Upper lobe of left lung (tissue), 6 donors: ENCODE results near the gene DENND2C. TPM values are rescaled to one million over a fixed set of nuclear protein-coding genes. Genes with fewer than 3 reads are reported as not detected.

Experiments used
- ATAC-seq, 2 donors: fragments of 200-7000 bp; cut with Tn5 transposase; one replicate each; pipeline ENCODE4 v1.9.1; 2022; ENCODE audit warnings: mild to moderate bottlenecking in 2 of 2, moderate library complexity in 2 of 2; ENCODE audit not compliant: low FRiP score in 2 of 2
- DNase-seq, 2 donors: peaks; one replicate each; pipeline ENCODE4 v3.0.0-alpha.2; 2019 to 2020
- H3K27ac ChIP-seq, 4 donors: fragments of 200-600 bp; sonication (generic); one replicate each; pipeline ENCODE4 v1.5.1; 2016 to 2019
- H3K27me3 ChIP-seq, 4 donors: fragments of 200-600 bp; sonication (generic); one replicate each; pipeline ENCODE4 v1.5.1; 2017 to 2019
- H3K36me3 ChIP-seq, 4 donors: fragments of 200-600 bp; sonication (generic); one replicate each; pipeline ENCODE4 v1.5.1; 2016 to 2019
- H3K4me1 ChIP-seq, 4 donors: fragments of 200-600 bp; sonication (generic); one replicate each; pipeline ENCODE4 v1.5.1; 2018 to 2019
- H3K4me3 ChIP-seq, 4 donors: fragments of 200-600 bp; sonication (generic); one replicate each; pipeline ENCODE4 v1.5.1; 2017 to 2019; ENCODE audit warnings: mild to moderate bottlenecking in 2 of 4, moderate library complexity in 1 of 4
- H3K9me3 ChIP-seq, 4 donors: fragments of 200-600 bp; sonication (generic); one replicate each; pipeline ENCODE4 v1.5.1; 2018 to 2019
- EP300 ChIP-seq, 4 donors: sonication (generic); formaldehyde crosslinking; IDR thresholded peaks; one replicate each; pipeline ENCODE4 v1.5.1; 2017; ENCODE audit warnings: antibody characterized with exemption in 4 of 4, control low read depth in 2 of 4
- POLR2A ChIP-seq, 4 donors: fragments of 450-650 bp; IDR thresholded peaks; one replicate each; pipeline ENCODE4 v1.5.1; 2016 to 2017; ENCODE audit warnings: antibody characterized with exemption in 4 of 4, mild to moderate bottlenecking in 2 of 4
- POLR2AphosphoS5 ChIP-seq, 2 donors: sonication (generic); formaldehyde crosslinking; IDR thresholded peaks; one replicate each; pipeline ENCODE4 v1.5.1; 2017; ENCODE audit warnings: antibody characterized with exemption in 2 of 2
- WGBS, 2 donors: methylation state at CpG; one replicate each; pipeline ENCODE4 v1.1.5; 2017 to 2018; 5-methylcytosine and 5-hydroxymethylcytosine counted together
- total RNA-seq, 6 donors: library from RNA; depleted of rRNA in 4 of 6; stranded (reverse); fragments of >200 nt in 4 of 6; gene quantifications; one replicate each; pipeline versions ENCODE4 v1.1.0 to v1.2.1, GENCODE V29; 2016 to 2021
- TF ChIP-seq, protein P1 (sequence below), 6 experiments: fragments of 450-650 bp in 4 of 6; fragments of 200-600 bp in 2 of 6; sonication (generic) in 2 of 6; IDR thresholded peaks; one replicate each; pipeline ENCODE4 v1.5.1; 2016 to 2019; ENCODE audit warnings: antibody characterized with exemption in 6 of 6
- donor health status: DM: no; HTN: no; CAD: no; lungs with moderate emphysema.
- donor health status: DM: no; HTN: yes; CAD: no; lungs with severe emphysema.

Gene DENND2C, protein sequence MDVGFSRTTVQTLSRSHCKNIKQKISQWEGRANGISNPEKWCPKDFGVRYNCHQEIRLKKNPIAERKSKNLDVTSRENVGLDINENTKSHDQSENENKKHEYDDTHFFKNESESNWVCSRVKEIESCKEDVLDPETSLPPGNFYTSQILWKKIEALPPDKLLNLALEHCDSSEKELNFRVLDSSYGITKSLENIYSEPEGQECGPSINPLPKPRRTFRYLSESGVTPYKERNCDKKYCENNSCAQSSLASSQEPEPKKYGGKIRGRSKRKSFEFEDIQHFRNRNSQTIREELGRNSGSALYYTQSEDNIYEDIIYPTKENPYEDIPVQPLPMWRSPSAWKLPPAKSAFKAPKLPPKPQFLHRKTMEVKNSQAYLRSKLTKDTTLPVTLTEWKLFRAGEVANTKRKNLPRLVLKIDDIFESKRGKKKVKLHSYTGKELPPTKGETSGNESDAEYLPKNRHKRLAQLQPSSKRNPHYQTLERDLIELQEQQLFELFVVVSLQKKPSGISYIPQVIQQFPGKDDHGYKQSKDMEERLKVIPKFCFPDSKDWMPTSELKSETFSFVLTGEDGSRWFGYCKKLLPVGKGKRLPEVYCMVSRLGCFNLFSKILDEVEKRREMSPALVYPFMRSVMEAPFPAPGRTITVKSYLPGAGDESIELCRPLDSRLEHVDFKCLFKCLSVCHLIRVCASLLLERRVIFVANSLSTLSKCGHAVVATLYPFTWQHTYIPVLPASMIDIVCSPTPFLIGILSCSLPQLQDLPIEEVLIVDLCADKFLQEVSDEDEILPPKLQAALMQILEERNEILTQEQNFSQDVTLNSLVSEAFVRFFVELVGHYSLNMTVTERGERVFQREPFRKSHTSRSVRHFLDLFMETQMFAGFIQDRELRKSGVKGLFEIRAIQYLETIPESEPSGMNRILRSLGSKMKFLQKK
- 1 to 10 TPM; 2.1 to 6.5 (median 3.6) TPM for total RNA-seq

DNA sequence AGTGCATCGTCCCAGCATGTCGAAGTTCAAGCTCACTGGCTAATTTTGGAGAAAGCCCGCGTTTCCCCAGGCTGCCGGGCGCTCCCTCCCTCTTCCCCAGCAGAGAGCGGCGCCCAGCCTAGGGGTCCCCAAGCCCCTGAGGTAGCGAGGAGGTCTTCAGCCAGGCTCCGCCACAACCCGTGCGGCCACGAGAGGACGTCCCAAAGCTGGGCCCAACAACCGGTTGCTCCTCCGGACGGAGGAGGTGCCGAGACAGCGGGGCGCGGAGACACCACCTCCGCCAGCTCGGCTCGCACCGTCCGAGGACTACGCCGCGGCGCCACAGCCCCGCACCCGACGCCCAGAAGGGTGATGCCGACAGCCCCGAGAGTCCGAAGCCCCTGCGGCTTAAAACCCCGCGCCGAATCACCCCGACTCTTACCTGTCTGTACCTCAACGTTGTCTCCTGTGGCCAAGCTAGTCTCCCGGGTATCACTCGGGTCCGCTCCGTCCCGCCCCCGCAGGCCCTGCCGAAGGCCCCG lies at the start of gene DENND2C:
Gene DENND2C, minus strand, starts transcription at position 488 of the 521 bp plus-strand sequence. CDS start 44,065 bp downstream, outside the sequence.
- no peaks in the 10 kb centered on the region for H3K36me3 ChIP-seq
- DNase-seq: no peak

DNA sequence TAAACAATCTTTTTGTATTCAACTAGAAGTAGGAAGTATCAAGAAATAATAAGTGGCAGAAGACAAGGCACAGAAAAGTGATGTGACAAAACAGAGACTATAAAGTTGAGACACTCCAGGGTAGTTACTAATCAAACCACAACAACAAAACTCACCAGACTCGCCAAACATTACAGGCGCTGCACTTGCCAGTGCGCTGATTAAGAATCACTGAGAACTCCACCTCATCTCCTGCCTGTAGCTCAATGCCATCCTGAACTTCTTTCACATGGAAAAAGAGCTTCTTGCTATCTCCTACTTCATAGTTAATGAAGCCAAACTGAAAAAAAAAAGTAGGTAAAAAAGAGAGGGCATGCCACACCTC lies 49.6 kb upstream of the DENND2C start:
- ATAC-seq (no peak), DNase-seq (no peak)
- WGBS, 2 donors: 83 to 92% methylated on average over 3 of the region's 3 CpGs
- TF ChIP-seq POLR2A (IDR thresholded peaks at IDR 0.05) (no peak), EP300 (IDR thresholded peaks at IDR 0.05) (no peak), POLR2AphosphoS5 (IDR thresholded peaks at IDR 0.05) (no peak)
- TF ChIP-seq, protein P1, sequence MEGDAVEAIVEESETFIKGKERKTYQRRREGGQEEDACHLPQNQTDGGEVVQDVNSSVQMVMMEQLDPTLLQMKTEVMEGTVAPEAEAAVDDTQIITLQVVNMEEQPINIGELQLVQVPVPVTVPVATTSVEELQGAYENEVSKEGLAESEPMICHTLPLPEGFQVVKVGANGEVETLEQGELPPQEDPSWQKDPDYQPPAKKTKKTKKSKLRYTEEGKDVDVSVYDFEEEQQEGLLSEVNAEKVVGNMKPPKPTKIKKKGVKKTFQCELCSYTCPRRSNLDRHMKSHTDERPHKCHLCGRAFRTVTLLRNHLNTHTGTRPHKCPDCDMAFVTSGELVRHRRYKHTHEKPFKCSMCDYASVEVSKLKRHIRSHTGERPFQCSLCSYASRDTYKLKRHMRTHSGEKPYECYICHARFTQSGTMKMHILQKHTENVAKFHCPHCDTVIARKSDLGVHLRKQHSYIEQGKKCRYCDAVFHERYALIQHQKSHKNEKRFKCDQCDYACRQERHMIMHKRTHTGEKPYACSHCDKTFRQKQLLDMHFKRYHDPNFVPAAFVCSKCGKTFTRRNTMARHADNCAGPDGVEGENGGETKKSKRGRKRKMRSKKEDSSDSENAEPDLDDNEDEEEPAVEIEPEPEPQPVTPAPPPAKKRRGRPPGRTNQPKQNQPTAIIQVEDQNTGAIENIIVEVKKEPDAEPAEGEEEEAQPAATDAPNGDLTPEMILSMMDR (IDR thresholded peaks at IDR 0.05): no peak
- H3K27ac ChIP-seq: no peak overlapping the region
- peaks cover 33 to 72% (median 62%) of the 10 kb centered on the region in 4 donors for H3K36me3 ChIP-seq
- H3K9me3 ChIP-seq: no peaks in the 10 kb centered on the region
- H3K4me1 ChIP-seq: peaks cover 11 to 19% (median 12%) of the 10 kb centered on the region in 4 donors
- H3K4me3 ChIP-seq: no peak overlapping the region
- no peaks in the 10 kb centered on the region for H3K27me3 ChIP-seq

More for the DNA sequence above, at the start of gene DENND2C:
- Histone ChIP-seq H3K27me3 (no peaks in the 10 kb centered on the region), H3K4me3 (peak within 1 kb of the TSS; percentile 38 to 86 (median 69)), H3K27ac (peak within 1 kb of the TSS; percentile 81 to 90 (median 84)), H3K9me3 (no peaks in the 10 kb centered on the region), H3K4me1 (peaks cover 0 to 21% (median 8%) of the 10 kb centered on the region in 4 donors)
- TF ChIP-seq, protein P1 (IDR thresholded peaks at IDR 0.05): peak in 1 of 6 experiments; percentile 9
- TF ChIP-seq POLR2AphosphoS5 (IDR thresholded peaks at IDR 0.05) (no peak), POLR2A (IDR thresholded peaks at IDR 0.05) (peak in 1 of 4 donors; percentile 23)
- 0 to 1% methylated on average over 8 to 38 of the region's 50 CpGs for WGBS, 2 donors
- ATAC-seq: peak; percentile 72 to 84

DNA sequence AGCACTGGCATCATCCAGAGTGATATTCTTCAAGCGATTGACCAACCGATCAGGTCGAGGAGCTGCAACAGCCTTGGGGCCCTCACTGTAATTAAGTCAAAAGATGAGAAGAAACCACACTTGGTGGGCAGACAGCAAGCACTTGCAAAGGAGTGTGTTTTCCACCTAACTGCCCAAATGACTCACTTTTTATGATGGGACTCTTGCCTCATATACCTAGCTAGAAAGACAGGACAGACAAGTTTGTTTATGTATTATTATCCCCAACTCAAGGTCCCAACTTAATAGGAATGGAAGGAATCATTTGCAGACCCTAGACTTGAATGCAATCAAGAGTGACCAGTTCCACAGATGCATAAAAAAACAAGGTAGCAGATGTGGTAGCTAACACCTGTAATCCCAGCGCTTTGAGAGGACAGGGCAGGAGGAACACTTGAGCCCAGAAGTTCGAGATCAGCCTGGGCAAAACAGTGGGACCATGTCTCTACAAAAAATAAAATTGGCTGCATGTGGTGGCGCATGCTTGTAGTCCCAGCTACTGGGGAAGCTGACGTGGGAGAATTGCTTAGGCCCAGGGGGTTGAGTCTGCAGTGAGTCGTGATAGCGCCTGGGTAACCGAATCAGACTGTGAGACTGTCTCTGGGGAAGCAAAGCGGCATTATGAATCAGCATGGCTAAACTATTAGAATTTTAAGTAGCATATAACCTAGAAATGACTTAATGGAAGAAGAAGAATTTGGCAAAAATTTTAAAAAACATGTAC lies 49.0 kb upstream of the DENND2C start:
- Histone ChIP-seq H3K27ac (no peak overlapping the region), H3K4me3 (no peak overlapping the region), H3K27me3 (no peaks in the 10 kb centered on the region), H3K36me3 (peaks cover 33 to 72% (median 60%) of the 10 kb centered on the region in 4 donors), H3K9me3 (no peaks in the 10 kb centered on the region), H3K4me1 (peaks cover 11 to 19% (median 12%) of the 10 kb centered on the region in 4 donors)
- DNase-seq (no peak), ATAC-seq (no peak)
- TF ChIP-seq POLR2A (IDR thresholded peaks at IDR 0.05) (no peak), EP300 (IDR thresholded peaks at IDR 0.05) (no peak), POLR2AphosphoS5 (IDR thresholded peaks at IDR 0.05) (no peak)
- TF ChIP-seq, protein P1 (IDR thresholded peaks at IDR 0.05): no peak
- WGBS, 2 donors: 91 to 95% methylated on average over 11 of the region's 11 CpGs
